NCI-H2107 treated with DMSO at 0.1 percent for 48 hours (cell line): ENCODE data around the gene TAPBP.

Source experiments
- DNase-seq: peaks from one replicate; lab custom pipeline; 2025; ENCODE audit not compliant: unreplicated experiment; lab: John Stamatoyannopoulos, UW

TAPBP gene

DNA sequence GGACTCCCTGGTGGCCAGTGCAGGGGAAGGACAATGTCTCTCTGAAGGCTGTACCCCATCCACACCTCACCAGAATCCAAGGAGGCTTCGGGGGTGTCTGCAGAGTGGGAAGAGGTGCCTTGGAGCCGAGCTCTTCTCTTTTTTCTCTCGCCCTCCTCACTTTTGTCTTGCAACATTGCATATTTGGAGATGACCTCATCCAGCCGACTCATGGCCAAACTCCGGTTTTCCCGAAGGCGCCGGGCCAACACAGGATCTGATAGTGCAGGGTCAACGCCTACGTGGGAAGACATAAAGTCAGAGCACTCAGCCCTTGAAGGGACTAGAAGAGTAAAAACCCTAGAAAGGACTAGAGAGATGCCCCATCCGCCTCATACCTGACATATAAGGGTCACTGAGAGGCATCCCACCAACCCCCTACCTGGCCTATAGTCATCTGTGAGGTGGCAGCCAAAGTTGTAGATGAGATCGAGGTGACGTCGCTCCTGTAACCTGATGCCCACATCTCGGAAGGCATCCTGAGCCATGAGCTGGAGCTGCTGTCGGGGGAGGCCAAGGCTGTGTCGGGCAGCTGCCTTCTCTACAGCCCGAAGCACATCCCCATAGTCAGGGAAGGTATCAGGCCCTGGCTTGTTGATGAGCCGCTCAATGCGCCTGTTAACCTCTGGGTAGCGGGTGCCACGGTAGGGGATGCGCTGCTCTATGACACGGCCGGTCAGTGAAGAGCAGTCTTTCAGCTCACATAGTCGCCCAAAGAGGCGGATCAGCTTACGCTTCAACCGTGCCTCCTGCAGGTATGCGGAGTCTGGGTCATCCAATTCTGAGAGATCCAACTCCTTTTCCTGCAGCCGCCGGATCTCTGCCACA lies 6.7 kb upstream of the TAPBP start:
- DNase-seq = no peak

DNA sequence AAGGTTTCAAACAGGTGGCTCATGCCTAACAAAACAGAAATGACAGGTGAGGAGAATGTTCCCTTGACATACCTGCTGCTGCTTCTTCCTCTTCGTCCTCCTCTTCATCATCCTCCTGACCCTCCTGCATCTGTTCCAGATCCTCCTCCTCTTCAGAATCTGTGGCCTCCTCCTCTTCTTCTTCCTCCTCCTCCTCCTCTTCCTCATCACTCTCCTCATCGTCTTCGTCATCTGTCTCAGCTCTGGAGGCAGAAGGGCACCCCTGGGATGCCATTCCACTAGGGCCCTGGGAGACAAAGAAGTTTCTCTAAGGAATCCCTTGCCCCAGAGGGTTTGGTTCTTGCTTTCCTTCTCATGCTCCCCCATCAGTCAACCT lies 6.0 kb upstream of the TAPBP start:
- DNase-seq = no peak

DNA sequence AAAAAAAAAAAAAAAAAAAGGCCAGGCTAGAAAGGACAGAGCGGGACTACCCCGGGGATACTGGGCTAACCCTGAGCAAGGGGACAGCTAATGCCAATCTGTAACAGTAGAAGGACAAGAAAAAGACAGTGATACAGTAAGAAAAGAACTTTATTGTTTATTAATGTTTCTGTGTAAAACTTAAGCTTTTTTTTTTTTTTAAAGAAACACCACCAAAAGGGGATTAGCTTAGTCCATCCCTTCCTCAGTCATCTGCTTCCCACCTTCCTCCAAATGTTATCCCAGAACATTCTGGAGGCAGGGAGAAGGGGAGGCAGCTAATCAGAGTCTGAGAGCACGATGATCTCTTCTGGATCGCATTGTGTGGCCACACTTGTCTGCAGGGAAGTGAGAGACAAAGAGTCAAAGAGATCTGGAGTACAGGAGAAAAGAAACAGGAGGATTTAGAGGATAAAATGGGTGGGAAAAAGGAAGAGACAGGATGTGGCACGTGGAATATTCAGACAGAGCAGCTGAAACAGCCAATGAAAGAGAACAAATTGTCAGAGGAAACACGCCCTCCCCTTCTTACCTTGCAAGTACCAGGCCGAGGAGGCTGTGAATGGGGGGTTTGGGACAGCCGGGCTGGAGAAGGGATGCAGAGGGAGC lies 4.7 kb upstream of the TAPBP start:
- no peak for DNase-seq

DNA sequence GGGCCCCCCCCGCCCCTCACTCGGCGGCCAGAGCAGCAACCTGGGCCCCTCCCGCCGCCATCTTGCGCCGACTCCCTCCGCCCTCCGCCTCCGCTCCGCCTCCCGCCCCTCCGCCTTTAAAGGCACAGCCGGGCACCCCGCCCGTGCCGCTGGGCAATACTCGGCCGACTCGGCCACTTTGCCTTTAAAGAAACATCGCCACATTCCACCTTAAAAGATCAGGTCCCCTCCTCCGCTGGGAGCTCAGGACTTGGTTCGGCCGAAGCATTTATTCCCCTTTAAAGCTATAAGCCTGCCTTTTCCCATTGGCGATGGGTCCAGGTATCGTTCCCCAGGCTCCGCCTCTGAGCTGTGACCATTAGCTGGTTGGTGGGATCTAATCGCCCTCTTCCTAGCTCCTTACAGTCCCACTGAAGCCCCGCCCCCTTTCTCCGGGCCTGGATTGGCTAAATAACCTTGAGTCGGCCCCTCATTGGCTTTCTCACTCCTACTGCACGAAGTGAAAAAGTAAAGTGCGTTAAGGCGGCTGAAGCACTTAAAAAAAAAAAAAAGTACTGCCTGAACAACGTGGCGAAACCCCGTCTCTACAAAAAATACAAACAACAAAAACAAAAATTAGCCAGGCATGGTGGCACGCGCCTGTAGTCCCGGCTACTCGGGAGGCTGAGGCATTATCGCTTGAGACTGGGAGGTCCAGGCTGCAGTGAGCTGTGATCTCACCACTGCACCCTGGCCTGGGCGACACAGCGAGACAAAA lies 4.0 kb upstream of the TAPBP start, which contains the start of gene ZBTB22:
Gene ZBTB22 (minus strand): TSS at position 76 of the 757 bp plus-strand sequence. CDS start 828 bp downstream, outside the sequence.
- DNase-seq = peak; percentile 79

DNA sequence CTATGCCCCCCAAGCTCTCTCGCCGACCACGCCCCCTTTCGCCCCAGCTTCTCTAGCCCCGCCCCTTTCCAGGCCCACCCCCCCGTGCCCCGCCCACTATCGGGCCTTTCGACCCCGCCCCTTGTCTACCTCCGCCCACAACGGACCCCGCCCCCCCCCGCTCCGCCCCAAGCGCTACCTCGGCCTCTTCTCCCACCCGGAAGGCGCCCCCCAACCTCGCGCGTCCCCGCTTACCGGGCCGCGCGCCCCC lies 3.5 kb upstream of the TAPBP start:
- no peak for DNase-seq

DNA sequence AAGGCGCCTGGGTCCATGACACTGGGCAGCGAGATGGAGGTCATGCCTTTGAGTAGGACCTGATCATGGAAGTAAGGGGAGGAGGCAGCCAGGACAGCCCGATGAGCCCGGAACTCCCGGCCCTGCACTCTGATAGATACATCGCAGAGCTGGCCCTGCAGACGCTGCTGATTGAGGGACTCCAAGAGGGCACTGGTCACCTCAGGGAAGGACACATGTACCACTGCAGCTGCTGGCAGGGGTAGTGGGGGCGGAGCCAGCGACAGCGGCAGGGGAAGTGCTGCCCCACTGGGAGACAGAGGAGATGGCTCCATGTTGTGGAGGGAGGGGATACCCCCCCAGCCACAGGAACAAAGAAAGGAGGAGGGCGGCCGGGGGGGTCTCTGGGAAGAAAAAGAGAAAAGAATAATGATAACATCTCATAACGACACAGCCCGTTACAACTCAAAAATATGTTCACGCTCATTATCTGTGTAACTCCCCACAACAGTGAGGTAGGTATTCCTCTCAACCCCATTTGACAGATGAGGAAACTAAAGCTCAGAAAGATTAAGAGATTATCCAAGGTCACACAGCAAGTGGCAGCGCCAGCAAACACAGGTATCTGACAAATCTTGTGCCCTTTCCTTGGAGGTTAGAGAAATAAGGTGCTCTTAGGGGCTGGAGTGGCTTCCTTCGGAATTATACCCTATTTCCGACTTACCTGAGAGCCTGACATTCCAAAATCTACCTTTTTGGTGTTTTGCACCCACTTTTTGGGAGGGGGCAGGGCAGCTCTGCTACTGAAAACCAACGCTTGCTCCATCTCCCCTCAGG lies 2.9 kb upstream of the TAPBP start:
- DNase-seq = no peak

DNA sequence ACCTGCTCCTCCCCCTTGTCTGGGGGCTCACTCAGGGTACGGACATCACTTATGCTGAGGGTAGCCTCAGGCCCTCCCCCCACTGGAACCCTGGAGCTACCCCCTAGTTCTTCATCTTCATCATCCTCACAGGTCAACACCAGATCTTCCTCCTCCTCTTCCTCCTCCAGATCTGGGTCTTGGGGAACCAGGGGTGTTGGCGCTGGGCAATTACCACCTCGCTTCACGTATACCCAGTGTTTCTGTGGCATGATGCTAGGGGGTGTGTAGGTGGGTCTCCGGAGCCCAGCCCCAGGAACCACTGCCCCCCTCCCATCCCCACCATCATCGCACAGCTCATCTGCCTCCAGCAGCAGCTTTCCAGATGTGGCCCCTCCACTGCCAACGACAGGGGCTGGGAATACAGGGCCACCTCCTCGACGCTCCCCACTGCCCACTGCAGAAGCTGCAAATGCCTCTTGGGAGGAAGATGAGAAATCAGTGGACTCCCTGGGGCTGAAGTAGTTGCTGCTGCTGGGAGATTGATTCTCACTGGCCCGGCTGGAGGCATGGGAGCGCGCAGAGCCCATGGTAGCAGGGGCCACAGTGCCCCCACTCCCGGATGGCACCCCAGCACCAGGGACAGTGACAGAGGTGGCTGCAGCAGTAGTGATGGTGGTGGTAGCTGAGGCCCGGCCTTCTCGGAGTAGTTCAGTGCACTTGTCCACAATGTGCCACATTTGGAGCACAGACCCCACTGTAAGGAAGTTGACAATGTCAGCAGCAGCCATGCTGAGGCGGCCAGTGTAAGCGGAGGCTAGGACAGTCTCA lies 2.1 kb upstream of the TAPBP start:
- DNase-seq = no peak

DNA sequence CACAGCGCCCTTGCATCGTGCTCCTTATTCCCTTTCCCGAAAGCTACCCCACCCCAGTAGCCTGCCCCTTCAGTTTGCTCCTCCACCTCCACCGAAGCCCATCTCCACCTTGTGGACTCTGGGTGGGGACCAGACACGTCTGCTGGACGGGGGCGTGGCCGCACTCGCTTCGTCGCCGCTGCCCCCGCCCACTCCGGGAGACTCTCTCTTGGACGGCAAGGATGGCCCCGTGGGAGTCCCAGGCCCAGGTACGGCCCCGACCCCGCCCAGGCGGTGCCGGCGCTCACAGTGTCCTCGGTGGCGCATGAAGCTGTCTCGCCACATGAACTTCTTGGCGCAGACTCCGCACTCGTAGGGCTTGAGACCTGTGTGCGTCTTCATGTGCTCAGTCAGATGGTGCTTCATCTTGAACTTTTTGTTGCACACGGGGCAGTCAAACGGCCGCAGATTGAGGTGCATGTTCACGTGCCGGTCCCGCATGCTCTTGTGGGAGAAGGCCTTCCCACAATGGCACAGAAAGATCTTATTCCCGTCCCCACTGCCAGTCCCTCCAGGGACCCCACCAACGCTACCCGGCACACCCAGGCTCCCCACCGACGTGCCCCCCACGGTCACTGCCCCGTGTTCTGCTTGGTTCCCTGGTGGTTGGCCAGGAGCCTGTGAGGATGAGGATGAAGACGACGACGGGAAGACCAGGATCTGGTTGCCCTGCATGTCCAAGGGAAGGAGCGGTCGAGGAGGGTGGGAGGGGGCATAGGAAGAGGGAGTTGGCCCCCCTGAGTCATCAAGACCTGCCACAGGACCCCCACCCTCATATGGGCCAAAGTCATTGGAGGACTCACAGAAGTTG lies 1.3 kb upstream of the TAPBP start:
- no peak for DNase-seq

DNA sequence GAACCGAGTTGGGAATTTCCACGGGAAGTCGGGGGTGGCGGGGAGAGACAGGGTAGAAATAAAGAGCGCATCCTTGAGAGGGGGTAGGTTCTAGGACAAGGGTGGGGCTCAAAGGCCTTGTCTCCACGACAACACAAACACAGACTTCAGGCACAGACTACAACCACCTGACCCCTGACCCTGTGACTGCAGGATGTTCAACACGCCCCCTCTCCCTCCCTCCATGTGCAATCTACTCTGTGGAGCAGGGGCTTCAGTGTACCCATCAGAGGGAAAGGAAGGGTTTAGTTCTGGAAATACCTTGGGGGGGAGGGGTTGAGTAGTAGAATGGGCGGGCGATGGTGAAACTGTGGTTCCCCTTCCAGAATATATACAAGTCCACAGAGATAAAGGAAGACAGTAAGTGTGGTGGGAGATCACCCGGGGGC lies 651 bp upstream of the TAPBP start:
- DNase-seq = no peak

DNA sequence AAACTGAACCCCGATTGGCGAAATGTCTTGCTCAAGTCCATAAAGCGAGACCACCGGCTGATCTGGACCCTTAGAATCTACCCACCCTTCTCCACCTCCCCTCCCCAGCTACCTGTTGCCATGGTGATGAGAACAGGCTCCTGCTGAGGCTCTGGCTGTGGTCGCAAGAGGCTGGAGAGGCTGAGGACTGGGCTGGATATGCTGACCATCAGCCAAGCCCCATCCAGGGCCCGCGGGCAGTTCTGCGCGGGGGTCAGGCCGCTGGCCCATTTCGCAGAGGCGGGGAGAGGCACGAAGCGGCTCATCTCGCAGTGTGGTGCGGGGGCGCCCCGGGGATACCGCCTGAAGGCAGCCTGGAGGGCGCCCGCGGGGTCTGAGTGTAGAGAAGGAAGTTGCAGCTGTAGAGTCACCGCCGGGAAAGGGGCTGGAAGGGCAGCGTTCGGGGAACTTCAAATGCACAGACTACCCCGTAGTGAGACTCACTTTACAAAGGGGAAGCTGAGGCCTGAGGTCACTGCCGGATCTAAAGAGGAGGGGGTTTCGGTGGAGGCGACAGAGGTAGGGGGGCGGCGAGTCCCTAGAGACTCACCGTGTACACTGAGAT lies 671 bp downstream of the TAPBP start:
- no peak for DNase-seq

DNA sequence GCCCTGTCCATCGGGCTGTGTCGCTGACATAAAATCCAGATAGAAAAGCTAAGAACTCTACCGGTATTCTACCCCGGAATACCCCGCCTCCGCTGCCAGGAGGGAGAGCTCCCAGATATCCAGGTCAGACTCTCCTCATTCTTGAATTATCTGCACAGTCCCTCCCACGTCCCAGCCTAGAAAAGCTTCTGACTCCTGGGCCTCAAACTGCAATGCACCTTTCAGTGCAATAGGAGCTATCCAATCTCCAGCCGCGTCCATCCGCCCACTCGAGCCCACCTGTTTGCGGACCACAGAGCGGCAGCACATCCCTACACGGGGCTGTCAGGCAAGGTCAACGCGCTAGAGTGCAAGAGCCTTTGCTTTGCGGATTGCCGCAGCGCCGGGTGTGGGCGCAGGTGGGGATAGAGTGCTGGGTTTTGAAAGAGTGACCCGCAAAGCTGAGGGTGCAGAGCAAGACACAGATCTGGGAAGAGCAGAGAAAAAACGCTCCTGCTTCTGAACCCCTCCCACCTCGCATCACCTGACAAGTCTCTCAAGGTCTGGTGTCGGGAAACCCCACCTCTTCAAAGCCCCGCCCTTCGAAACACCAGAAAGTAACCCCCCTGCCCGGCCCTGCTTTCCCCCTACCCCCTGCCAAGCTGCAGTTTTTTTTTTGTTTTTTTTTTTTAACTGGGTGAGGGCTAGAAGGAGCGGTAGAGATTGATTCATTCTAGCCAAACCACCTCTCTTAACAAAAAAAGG lies 1.3 kb downstream of the TAPBP start:
- peak; percentile 90 for DNase-seq

DNA sequence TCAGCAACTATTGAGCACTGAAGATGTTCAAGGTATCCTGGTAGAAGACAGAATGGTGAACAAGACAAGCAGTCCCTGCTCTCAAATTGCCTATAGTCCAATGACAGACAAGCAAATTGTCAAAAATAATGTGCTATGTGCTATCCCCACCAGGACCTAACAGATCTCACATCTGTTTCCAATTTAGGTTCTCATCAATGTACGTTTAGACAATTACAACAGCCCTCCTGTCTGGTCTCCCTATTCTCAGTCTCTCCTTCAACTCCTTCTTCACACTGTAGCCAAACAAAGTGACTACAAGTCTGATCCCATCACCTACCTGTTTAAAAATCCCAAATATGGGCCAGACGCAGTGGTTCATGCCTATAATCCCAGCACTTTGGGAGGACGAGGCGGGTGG lies 7.5 kb downstream of the TAPBP start:
- no peak for DNase-seq

DNA sequence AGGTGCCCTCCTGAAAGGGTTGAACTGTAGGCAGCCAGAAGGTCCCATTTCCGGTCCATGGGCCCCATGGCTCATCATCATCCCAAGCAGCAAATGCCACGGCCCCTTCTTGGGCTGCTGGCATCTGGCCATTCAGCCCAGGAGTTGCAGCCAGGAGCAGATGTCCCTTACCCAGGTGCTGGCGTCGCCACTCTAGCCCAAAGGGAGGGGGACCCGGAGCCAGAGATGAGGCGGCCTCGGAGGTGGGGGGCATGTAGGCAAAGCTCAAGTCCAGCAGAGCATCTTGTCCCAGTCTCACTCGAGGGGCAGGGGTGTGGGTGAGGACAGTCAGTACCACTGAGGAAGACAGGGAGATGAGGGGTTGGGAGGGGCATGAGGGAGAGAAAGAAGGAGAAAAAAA lies 8.8 kb downstream of the TAPBP start:
- no peak for DNase-seq

DNA sequence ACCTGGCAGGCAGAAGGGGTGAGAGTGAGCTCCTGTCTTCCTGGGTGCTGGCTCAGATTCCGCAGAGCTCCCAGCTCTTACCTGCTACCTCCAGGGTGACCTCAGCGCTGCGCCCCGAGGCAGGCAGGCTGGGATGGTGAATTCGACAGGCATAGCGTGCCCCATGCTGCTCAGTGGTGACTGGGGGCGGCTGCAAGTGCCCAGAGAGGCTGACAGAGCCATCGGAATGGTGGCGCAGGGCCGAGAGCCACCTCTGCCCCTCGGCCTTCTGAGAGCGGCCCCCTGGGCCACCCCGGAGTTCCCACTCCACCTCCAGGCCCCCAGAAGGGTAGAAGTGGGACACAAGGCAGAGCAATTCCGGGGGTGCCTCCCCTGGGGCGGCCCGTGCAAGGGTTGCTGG lies 9.7 kb downstream of the TAPBP start:
- no peak for DNase-seq

DNA sequence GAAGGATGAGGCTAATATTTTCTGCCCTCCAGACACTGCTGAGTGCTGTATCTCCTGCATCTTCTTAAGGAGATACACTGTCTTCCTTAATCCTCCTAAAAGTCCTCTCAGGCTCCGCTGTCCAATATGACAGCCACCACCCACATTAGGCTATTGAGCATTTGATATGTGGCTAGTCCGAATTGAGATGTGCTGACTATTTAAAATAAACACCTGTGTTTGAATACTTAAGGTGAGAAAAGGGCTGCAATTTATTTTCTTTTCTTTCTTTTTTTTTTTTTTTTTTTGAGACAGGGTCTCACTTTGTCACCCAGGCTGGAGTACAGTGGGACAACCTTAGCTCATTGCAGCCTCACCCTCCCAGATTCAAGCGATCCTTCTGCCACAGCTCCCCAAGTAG lies 12.0 kb downstream of the TAPBP start:
- no peak for DNase-seq

DNA sequence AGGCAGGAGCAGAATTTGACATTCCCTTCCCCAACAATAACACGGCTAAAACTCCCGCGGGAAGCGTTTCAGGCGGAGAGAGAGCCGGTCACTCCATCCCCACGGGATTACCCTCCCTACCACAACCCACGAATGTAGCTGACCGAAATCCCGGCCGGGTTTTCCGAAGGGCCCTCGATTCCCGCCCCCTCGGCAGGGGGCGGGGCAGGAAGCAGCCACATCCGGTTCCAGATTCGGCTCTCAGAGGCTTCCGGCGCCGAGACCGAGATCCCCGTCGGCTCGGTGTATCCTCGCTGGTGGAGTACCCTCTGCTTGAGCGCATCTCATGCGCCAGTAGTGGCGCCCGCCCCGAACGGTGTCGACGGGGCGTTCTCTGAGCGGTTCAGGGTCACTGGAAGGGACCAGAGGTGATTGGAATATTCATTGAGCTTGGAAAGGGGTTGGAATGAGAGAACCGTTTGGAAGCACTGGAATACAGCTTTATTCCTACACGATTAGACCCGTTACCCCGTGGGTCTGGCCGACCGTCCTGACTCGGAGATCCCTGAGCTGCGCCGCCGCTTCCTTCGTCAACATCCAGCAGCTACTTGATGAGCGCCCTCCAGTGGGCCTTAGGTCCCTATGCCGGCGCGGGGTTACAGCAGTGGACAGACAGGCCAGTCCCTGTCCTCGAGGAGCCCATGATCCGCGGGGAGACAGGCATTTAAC lies 14.5 kb downstream of the TAPBP start:
- DNase-seq = peak; percentile 39

DNA sequence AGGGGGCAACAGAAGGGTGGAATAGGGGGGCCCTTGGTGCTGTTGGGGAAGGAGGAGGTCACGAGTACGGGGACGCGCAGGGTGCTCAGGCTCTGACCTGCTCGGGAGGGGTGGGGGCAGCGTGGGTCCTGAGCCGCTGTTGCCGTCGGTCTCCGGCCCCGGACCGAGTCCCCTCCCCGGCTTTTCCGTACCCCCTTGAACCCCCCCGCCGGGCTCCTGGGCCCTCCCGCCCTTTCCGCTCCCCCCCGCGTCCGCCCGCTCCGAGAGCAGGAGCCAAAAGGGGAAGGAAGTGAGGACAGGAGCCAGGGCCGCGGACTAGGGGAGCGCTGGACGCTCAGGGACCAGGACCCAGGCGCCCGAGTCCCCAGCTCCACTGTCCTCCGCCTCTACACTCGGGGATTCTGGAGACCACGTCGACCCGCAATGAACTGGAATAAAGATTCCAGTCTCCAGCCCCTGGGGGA lies 15.1 kb downstream of the TAPBP start, which contains the start of gene RGL2:
Gene RGL2 (minus strand): TSS at position 170 of the 464 bp plus-strand sequence. CDS start 332 bp downstream, outside the sequence.
- DNase-seq = no peak
